Panc1 (cell line): ENCODE results near the gene MAML3. TPM values are rescaled to one million over a fixed set of nuclear protein-coding genes. Genes with fewer than 3 reads are reported as not detected.

Source experiments
- ATAC-seq: fragments of 200-7000 bp; cut with Tn5 transposase; 2 replicates; pipeline ENCODE4 v1.9.1; 2020; ENCODE audit warnings: mild to moderate bottlenecking, moderate library complexity
- BruUV-seq: library from RNA; stranded (reverse); fragments of 400-500 nt; replicated peaks from 2 replicates; lab custom pipeline; 2021; lab: Mats Ljungman, UMichigan
- CTCF ChIA-PET: fragments of 300-600 bp; sonication (Branson Sonifier 250); formaldehyde crosslinking; loops from one replicate; lab custom pipeline; 2022; ENCODE audit warnings: antibody characterized with exemption; lab: Charles Lee
- POLR2A ChIA-PET: fragments of 300-600 bp; sonication (Branson Sonifier 250); formaldehyde crosslinking; loops from one replicate; lab custom pipeline; 2022; ENCODE audit warnings: antibody characterized with exemption; lab: Charles Lee
- DNase-seq: peaks from one replicate; pipeline ENCODE4 v3.0.0-alpha.2; 2010; ENCODE audit warnings: low read depth, low spot score
- H3K27ac ChIP-seq: 2 replicates; pipeline ENCODE4 v1.5.1; 2011; ENCODE audit warnings: mild to moderate bottlenecking, low read length, inconsistent platforms
- H3K27me3 ChIP-seq: fragments of 200-500 bp; sonication (Bioruptor generic); 2 replicates; pipeline ENCODE4 v1.6.0; 2014; ENCODE audit warnings: low read length, inconsistent platforms; ENCODE audit not compliant: control insufficient read depth, insufficient read depth
- H3K36me3 ChIP-seq: fragments of 200-500 bp; sonication (Bioruptor generic); 2 replicates; pipeline ENCODE4 v1.5.1; 2014; ENCODE audit warnings: inconsistent platforms, mild to moderate bottlenecking, low read length, moderate library complexity; ENCODE audit not compliant: control insufficient read depth, insufficient read depth
- H3K4me1 ChIP-seq: 2 replicates; pipeline ENCODE4 v1.5.1; 2011; ENCODE audit warnings: inconsistent platforms, mild to moderate bottlenecking, low read length, moderate library complexity; ENCODE audit not compliant: control insufficient read depth, insufficient read depth
- H3K4me3 ChIP-seq, 2 experiments: 2 replicates each; pipeline ENCODE4 v1.5.1; 2011 to 2012; ENCODE audit warnings: low read depth in 2 of 2, low read length in 2 of 2, mild to moderate bottlenecking in 2 of 2, inconsistent platforms in 1 of 2, moderate library complexity in 1 of 2
- H3K9me3 ChIP-seq: fragments of 200-500 bp; sonication (Bioruptor generic); 2 replicates; pipeline ENCODE4 v1.5.1; 2014; ENCODE audit warnings: low read depth, mild to moderate bottlenecking, inconsistent platforms, low read length, moderate library complexity; ENCODE audit not compliant: control insufficient read depth, insufficient read depth
- POLR2AphosphoS5 ChIP-seq: IDR thresholded peaks from 2 replicates; pipeline ENCODE4 v1.6.1; 2012; ENCODE audit warnings: mild to moderate bottlenecking, low read depth, low read length, moderate library complexity
- SIN3A ChIP-seq: IDR thresholded peaks from 2 replicates; pipeline ENCODE4 v1.6.1; 2012; ENCODE audit warnings: low read depth, mild to moderate bottlenecking, low read length, moderate library complexity, borderline replicate concordance; ENCODE audit not compliant: insufficient read depth
- TCF7L2 ChIP-seq: IDR thresholded peaks from 2 replicates; pipeline ENCODE4 v1.6.1; 2011; ENCODE audit warnings: mild to moderate bottlenecking, low read depth, low read length, inconsistent platforms
- in situ Hi-C: cut with HindIII; loops from 2 replicates; pipeline ENCODE4 v1.10.0; 2016; ENCODE audit warnings: low sequenced_read_pairs, low pct_unique_long_range_greater_than_20kb
- intact Hi-C: fragments of 100-400 bp; cut with micrococcal nuclease; formaldehyde crosslinking; loops from one replicate; pipeline ENCODE4 v1.10.0; 2022; ENCODE audit not compliant: unreplicated experiment
- total RNA-seq: library from RNA; stranded (reverse); gene quantifications from one replicate; pipeline ENCODE4 v1.2.1, GENCODE V29; 2021; ENCODE audit not compliant: unreplicated experiment
- TF ChIP-seq, protein P1 (sequence below), 2 experiments: IDR thresholded peaks; 2 replicates each; pipeline ENCODE4 v1.6.1; 2011 to 2012; ENCODE audit warnings: low read depth in 2 of 2, control low read depth in 1 of 2, low read length in 1 of 2, mild to moderate bottlenecking in 1 of 2, moderate library complexity in 1 of 2; ENCODE audit not compliant: insufficient read depth in 1 of 2
- TF ChIP-seq, protein P2 (sequence below): fragments of 450-650 bp; IDR thresholded peaks from 2 replicates; pipeline ENCODE4 v1.5.1; 2017; ENCODE audit warnings: mild to moderate bottlenecking

MAML3 gene
- total RNA-seq, 1 experiment from 2014 or later: 7.7 TPM

GRCh38 chr4:139933104-139933503 is 220.9 kb downstream of the MAML3 start:
- ChIA-PET POLR2A (no interaction called here), CTCF (no interaction called here)
- Histone ChIP-seq H3K4me3 (no peak overlapping the region), H3K4me1 (no peaks in the 10 kb centered on the region), H3K9me3 (no peaks in the 10 kb centered on the region), H3K27me3 (no peaks in the 10 kb centered on the region), H3K36me3 (no peaks in the 10 kb centered on the region), H3K27ac (no peak overlapping the region)
- intact Hi-C loops (no loop called here), in situ Hi-C loops (no loop called here)
- TF ChIP-seq TCF7L2: no peak
- TF ChIP-seq POLR2AphosphoS5: no peak
- TF ChIP-seq, protein P1, sequence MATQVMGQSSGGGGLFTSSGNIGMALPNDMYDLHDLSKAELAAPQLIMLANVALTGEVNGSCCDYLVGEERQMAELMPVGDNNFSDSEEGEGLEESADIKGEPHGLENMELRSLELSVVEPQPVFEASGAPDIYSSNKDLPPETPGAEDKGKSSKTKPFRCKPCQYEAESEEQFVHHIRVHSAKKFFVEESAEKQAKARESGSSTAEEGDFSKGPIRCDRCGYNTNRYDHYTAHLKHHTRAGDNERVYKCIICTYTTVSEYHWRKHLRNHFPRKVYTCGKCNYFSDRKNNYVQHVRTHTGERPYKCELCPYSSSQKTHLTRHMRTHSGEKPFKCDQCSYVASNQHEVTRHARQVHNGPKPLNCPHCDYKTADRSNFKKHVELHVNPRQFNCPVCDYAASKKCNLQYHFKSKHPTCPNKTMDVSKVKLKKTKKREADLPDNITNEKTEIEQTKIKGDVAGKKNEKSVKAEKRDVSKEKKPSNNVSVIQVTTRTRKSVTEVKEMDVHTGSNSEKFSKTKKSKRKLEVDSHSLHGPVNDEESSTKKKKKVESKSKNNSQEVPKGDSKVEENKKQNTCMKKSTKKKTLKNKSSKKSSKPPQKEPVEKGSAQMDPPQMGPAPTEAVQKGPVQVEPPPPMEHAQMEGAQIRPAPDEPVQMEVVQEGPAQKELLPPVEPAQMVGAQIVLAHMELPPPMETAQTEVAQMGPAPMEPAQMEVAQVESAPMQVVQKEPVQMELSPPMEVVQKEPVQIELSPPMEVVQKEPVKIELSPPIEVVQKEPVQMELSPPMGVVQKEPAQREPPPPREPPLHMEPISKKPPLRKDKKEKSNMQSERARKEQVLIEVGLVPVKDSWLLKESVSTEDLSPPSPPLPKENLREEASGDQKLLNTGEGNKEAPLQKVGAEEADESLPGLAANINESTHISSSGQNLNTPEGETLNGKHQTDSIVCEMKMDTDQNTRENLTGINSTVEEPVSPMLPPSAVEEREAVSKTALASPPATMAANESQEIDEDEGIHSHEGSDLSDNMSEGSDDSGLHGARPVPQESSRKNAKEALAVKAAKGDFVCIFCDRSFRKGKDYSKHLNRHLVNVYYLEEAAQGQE (IDR thresholded peaks at IDR 0.05; ENCODE audit: insufficient read depth in 1 of 2, low read depth in 2 of 2, low read length in 1 of 2): no peak
- TF ChIP-seq, protein P2, sequence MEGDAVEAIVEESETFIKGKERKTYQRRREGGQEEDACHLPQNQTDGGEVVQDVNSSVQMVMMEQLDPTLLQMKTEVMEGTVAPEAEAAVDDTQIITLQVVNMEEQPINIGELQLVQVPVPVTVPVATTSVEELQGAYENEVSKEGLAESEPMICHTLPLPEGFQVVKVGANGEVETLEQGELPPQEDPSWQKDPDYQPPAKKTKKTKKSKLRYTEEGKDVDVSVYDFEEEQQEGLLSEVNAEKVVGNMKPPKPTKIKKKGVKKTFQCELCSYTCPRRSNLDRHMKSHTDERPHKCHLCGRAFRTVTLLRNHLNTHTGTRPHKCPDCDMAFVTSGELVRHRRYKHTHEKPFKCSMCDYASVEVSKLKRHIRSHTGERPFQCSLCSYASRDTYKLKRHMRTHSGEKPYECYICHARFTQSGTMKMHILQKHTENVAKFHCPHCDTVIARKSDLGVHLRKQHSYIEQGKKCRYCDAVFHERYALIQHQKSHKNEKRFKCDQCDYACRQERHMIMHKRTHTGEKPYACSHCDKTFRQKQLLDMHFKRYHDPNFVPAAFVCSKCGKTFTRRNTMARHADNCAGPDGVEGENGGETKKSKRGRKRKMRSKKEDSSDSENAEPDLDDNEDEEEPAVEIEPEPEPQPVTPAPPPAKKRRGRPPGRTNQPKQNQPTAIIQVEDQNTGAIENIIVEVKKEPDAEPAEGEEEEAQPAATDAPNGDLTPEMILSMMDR: no peak
- TF ChIP-seq SIN3A: no peak
- DNase-seq: no peak
- no peak for ATAC-seq
- BruUV-seq: no TSS peak

DNA sequence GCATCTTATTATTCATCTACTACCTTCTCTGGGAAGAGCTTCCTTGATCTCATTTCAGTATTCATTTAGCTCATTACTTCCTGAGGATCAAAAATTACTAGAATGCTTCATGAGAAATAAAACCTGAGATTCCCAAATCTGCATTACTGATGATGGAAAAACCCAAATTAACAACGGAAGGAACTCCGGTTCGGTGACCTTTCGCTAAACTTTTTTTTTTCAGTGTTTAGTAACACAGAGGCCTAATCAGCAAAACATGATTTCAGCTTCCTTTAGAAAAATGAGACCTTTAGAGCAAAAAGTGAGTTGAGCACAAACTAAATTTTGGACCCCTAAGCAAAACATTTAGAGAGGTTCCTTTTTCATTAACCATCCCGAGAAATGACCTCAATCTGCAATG is 229.2 kb downstream of the MAML3 start:
- BruUV-seq: no TSS peak
- intact Hi-C loops: no loop called here
- no peaks in the 10 kb centered on the region for H3K9me3 ChIP-seq
- ChIA-PET CTCF (no interaction called here), POLR2A (no interaction called here)
- ATAC-seq: no peak
- H3K36me3 ChIP-seq: no peaks in the 10 kb centered on the region
- H3K4me1 ChIP-seq: peaks cover 34% of the 10 kb centered on the region
- H3K27ac ChIP-seq: peak overlapping the region; percentile 29; the same call in 1 of the 2 replicates
- in situ Hi-C loops: no loop called here
- no peak overlapping the region for H3K4me3 ChIP-seq
- TF ChIP-seq, protein P2: no peak
- TF ChIP-seq TCF7L2: no peak
- no peak for TF ChIP-seq SIN3A
- no peak for TF ChIP-seq POLR2AphosphoS5
- TF ChIP-seq, protein P1 (IDR thresholded peaks at IDR 0.05; ENCODE audit: insufficient read depth in 1 of 2, low read depth in 2 of 2, low read length in 1 of 2): no peak
- no peaks in the 10 kb centered on the region for H3K27me3 ChIP-seq
- no peak for DNase-seq
